ENCODE data around the gene ITGA8.

GRCh38 chr10:15550950-15551349 is 168.8 kb downstream of the ITGA8 start:
- no peak for TF ChIP-seq EZH2 (IDR thresholded peaks at IDR 0.05; ENCODE audit: borderline replicate concordance, low read depth, low read length, poor library complexity, severe bottlenecking)
- TF ChIP-seq, protein P1, sequence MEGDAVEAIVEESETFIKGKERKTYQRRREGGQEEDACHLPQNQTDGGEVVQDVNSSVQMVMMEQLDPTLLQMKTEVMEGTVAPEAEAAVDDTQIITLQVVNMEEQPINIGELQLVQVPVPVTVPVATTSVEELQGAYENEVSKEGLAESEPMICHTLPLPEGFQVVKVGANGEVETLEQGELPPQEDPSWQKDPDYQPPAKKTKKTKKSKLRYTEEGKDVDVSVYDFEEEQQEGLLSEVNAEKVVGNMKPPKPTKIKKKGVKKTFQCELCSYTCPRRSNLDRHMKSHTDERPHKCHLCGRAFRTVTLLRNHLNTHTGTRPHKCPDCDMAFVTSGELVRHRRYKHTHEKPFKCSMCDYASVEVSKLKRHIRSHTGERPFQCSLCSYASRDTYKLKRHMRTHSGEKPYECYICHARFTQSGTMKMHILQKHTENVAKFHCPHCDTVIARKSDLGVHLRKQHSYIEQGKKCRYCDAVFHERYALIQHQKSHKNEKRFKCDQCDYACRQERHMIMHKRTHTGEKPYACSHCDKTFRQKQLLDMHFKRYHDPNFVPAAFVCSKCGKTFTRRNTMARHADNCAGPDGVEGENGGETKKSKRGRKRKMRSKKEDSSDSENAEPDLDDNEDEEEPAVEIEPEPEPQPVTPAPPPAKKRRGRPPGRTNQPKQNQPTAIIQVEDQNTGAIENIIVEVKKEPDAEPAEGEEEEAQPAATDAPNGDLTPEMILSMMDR (conservative IDR thresholded peaks at IDR 0.05; ENCODE audit: low read depth, low read length), result no peak
